ENCODE data around the gene GATD1.

DNA sequence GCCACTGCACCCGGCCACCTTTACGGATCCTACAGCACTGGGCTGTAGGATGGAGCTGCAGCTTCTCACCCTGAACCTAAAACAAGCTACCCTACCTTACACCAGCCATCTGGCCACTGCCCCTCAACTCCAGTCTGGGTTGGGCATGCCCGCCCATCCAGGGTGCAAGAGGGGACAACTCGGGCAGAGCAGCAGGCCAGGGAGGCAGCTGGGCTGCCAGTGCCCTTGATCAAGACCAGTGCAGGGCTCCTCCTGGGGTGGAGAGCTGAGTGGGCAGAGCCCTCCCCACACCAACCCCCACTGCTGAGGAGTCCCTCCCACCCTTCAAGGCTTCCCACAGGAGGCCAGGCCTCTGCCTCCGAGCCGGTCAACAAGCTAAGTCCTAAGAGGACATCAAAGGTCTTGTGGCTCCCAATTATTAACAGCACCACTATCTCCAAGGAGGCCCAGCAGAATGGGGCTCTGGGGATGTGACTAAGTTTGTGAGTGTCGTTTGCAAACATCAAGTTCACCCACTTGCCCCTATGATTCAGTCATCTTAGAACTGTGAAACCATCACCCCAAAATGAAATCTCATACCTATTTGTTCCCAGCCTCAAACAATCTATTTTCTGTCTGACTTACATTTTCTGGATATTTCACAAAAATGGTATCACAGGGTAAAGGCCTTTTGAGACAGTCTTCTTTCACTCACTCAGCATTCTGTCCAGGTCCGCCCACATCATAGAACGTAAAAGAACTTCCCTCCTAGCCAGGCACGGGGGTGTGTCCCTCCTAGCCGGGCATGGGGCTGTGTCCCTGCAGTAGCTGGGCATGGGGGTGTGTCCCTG, 11.0 kb downstream of the GATD1 start:
- TF ChIP-seq, protein P1, sequence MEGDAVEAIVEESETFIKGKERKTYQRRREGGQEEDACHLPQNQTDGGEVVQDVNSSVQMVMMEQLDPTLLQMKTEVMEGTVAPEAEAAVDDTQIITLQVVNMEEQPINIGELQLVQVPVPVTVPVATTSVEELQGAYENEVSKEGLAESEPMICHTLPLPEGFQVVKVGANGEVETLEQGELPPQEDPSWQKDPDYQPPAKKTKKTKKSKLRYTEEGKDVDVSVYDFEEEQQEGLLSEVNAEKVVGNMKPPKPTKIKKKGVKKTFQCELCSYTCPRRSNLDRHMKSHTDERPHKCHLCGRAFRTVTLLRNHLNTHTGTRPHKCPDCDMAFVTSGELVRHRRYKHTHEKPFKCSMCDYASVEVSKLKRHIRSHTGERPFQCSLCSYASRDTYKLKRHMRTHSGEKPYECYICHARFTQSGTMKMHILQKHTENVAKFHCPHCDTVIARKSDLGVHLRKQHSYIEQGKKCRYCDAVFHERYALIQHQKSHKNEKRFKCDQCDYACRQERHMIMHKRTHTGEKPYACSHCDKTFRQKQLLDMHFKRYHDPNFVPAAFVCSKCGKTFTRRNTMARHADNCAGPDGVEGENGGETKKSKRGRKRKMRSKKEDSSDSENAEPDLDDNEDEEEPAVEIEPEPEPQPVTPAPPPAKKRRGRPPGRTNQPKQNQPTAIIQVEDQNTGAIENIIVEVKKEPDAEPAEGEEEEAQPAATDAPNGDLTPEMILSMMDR (IDR thresholded peaks at IDR 0.05 in 2 of 3, conservative IDR thresholded peaks at IDR 0.05 in 1 of 3; ENCODE audit: borderline replicate concordance in 1 of 3, insufficient read depth in 1 of 3, low read depth in 2 of 3, low read length in 2 of 3), result no peak
- no peak for TF ChIP-seq ZNF274 (IDR thresholded peaks at IDR 0.05; ENCODE audit: low read depth, low read length)
- TF ChIP-seq JUND (IDR thresholded peaks at IDR 0.05), result no peak
- no peak for TF ChIP-seq POLR2A (IDR thresholded peaks at IDR 0.05; ENCODE audit: borderline replicate concordance, extremely low read depth, insufficient read depth, insufficient read length)
- no peak for TF ChIP-seq CEBPB (IDR thresholded peaks at IDR 0.05; ENCODE audit: low read depth)
- no peak for TF ChIP-seq EZH2 (IDR thresholded peaks at IDR 0.05)
- no peak for TF ChIP-seq ELF1 (IDR thresholded peaks at IDR 0.05; ENCODE audit: borderline replicate concordance, low read depth)
- no peak for TF ChIP-seq EZH2phosphoT487 (IDR thresholded peaks at IDR 0.05; ENCODE audit: borderline replicate concordance)
